Activated naive CD8-positive, alpha-beta T cell treated with anti-CD3 and anti-CD28 coated beads for 36 hours (primary cell): ENCODE measurements around the gene PTDSS2. TPM values are rescaled to one million over a fixed set of nuclear protein-coding genes. Genes with fewer than 3 reads are reported as not detected.
"Not testable (repeated sequence)": the region's sequence is repeated elsewhere in the genome, so short reads cannot be mapped to it uniquely, and the experiment has no call there.

Experiments
- DNase-seq: peaks from one replicate; pipeline ENCODE4 v3.0.0; 2021
- H3K27ac Mint-ChIP-seq: one replicate; pipeline ENCODE4 v1.8.0; 2022; ENCODE audit warnings: mild to moderate bottlenecking, moderate library complexity, mixed read lengths
- H3K27me3 Mint-ChIP-seq: one replicate; pipeline ENCODE4 v1.8.0; 2022; ENCODE audit warnings: mild to moderate bottlenecking, mixed read lengths
- H3K36me3 Mint-ChIP-seq: one replicate; pipeline ENCODE4 v1.8.0; 2021; ENCODE audit warnings: mild to moderate bottlenecking, mixed read lengths
- H3K4me1 Mint-ChIP-seq: one replicate; pipeline ENCODE4 v1.8.0; 2021; ENCODE audit warnings: mixed read lengths
- H3K4me3 Mint-ChIP-seq: one replicate; pipeline ENCODE4 v1.8.0; 2022; ENCODE audit warnings: mild to moderate bottlenecking, moderate library complexity, mixed read lengths
- H3K9me3 Mint-ChIP-seq: one replicate; pipeline ENCODE4 v1.8.0; 2022; ENCODE audit warnings: mixed read lengths
- total RNA-seq, 2 experiments: library from RNA; stranded (reverse); gene quantifications; one replicate each; pipeline ENCODE4 v1.2.3, GENCODE V29; 2021

PTDSS2 gene
- total RNA-seq, 2 experiments from 2014 or later, result 17.3 to 18.2 TPM

- H3K27me3 Mint-ChIP-seq, result no peaks in the 10 kb centered on the region
- no peak overlapping the region for H3K27ac Mint-ChIP-seq
- H3K36me3 Mint-ChIP-seq, result no peaks in the 10 kb centered on the region
- no peak overlapping the region for H3K4me3 Mint-ChIP-seq
- H3K4me1 Mint-ChIP-seq, result peaks cover 19% of the 10 kb centered on the region
- no peaks in the 10 kb centered on the region for H3K9me3 Mint-ChIP-seq
- no peak for DNase-seq
These were observed 40.2 kb upstream of the PTDSS2 start for GRCh38 chr11:409600-410483.

GRCh38 chr11:410711-411110, 39.4 kb upstream of the PTDSS2 start:
- H3K27ac Mint-ChIP-seq, H3K9me3 Mint-ChIP-seq, H3K4me3 Mint-ChIP-seq, H3K36me3 Mint-ChIP-seq, H3K27me3 Mint-ChIP-seq, DNase-seq: not testable (repeated sequence)
- peaks cover 23% of the 10 kb centered on the region for H3K4me1 Mint-ChIP-seq

- not testable (repeated sequence) for H3K27ac Mint-ChIP-seq
These were observed 38.6 kb upstream of the PTDSS2 start for GRCh38 chr11:411520-411919.

GRCh38 chr11:412641-413119, 37.4 kb upstream of the PTDSS2 start:
- no peak for DNase-seq
- Mint-ChIP-seq H3K4me1 (peaks cover 27% of the 10 kb centered on the region), H3K27me3 (no peaks in the 10 kb centered on the region), H3K4me3 (no peak overlapping the region), H3K27ac (no peak overlapping the region), H3K9me3 (no peaks in the 10 kb centered on the region), H3K36me3 (no peaks in the 10 kb centered on the region)

More at GRCh38 chr11:411520-411919, 38.6 kb upstream of the PTDSS2 start:
- H3K4me1 Mint-ChIP-seq, result peaks cover 28% of the 10 kb centered on the region
- H3K4me3 Mint-ChIP-seq, H3K36me3 Mint-ChIP-seq, H3K27me3 Mint-ChIP-seq, DNase-seq, H3K9me3 Mint-ChIP-seq: not testable (repeated sequence)

GRCh38 chr11:413120-414081, 36.7 kb upstream of the PTDSS2 start:
- H3K9me3 Mint-ChIP-seq, result no peaks in the 10 kb centered on the region
- peaks cover 25% of the 10 kb centered on the region for H3K4me1 Mint-ChIP-seq
- no peak for DNase-seq
- no peaks in the 10 kb centered on the region for H3K36me3 Mint-ChIP-seq
- H3K27ac Mint-ChIP-seq, result no peak overlapping the region
- H3K27me3 Mint-ChIP-seq, result no peaks in the 10 kb centered on the region
- peak overlapping the region; percentile 11 for H3K4me3 Mint-ChIP-seq

- H3K36me3 Mint-ChIP-seq, result no peaks in the 10 kb centered on the region
- no peaks in the 10 kb centered on the region for H3K27me3 Mint-ChIP-seq
- DNase-seq, result no peak
- peak overlapping the region; percentile 76 for H3K4me3 Mint-ChIP-seq
- H3K9me3 Mint-ChIP-seq, result no peaks in the 10 kb centered on the region
- peaks cover 25% of the 10 kb centered on the region for H3K4me1 Mint-ChIP-seq
- H3K27ac Mint-ChIP-seq, result peak overlapping the region; percentile 65
These were observed 35.7 kb upstream of the PTDSS2 start for GRCh38 chr11:414318-414857.

GRCh38 chr11:415640-416041, 34.4 kb upstream of the PTDSS2 start:
- Mint-ChIP-seq H3K27ac (peak overlapping the region; percentile 65), H3K4me1 (peaks cover 25% of the 10 kb centered on the region)
- no peak for DNase-seq

GRCh38 chr11:416051-416756, 33.9 kb upstream of the PTDSS2 start:
- Mint-ChIP-seq H3K4me3 (peak overlapping the region; percentile 76), H3K27me3 (no peaks in the 10 kb centered on the region), H3K4me1 (peaks cover 25% of the 10 kb centered on the region), H3K27ac (peak overlapping the region; percentile 65), H3K9me3 (no peaks in the 10 kb centered on the region), H3K36me3 (no peaks in the 10 kb centered on the region)
- DNase-seq, result no peak

More at GRCh38 chr11:415640-416041, 34.4 kb upstream of the PTDSS2 start:
- Mint-ChIP-seq H3K4me3 (peak overlapping the region; percentile 76), H3K9me3 (no peaks in the 10 kb centered on the region), H3K27me3 (no peaks in the 10 kb centered on the region), H3K36me3 (no peaks in the 10 kb centered on the region)

- DNase-seq, result peak; percentile 60
- no peaks in the 10 kb centered on the region for H3K27me3 Mint-ChIP-seq
- H3K27ac Mint-ChIP-seq, result no peak overlapping the region
- H3K36me3 Mint-ChIP-seq, result no peaks in the 10 kb centered on the region
- H3K4me3 Mint-ChIP-seq, result peak overlapping the region; percentile 76
- H3K4me1 Mint-ChIP-seq, result peaks cover 25% of the 10 kb centered on the region
- no peaks in the 10 kb centered on the region for H3K9me3 Mint-ChIP-seq
These were observed 33.1 kb upstream of the PTDSS2 start for GRCh38 chr11:416757-417621.

- H3K27me3 Mint-ChIP-seq, result no peaks in the 10 kb centered on the region
- DNase-seq, result no peak
These were observed 32.3 kb upstream of the PTDSS2 start for GRCh38 chr11:417652-418342.

GRCh38 chr11:418343-419247, 31.5 kb upstream of the PTDSS2 start:
- H3K9me3 Mint-ChIP-seq, result no peaks in the 10 kb centered on the region
- peaks cover 18% of the 10 kb centered on the region for H3K4me1 Mint-ChIP-seq
- peaks cover 4% of the 10 kb centered on the region for H3K36me3 Mint-ChIP-seq
- H3K4me3 Mint-ChIP-seq, result no peak overlapping the region
- DNase-seq, result no peak
- H3K27ac Mint-ChIP-seq, result no peak overlapping the region
- H3K27me3 Mint-ChIP-seq, result no peaks in the 10 kb centered on the region

More at GRCh38 chr11:417652-418342, 32.3 kb upstream of the PTDSS2 start:
- no peak overlapping the region for H3K27ac Mint-ChIP-seq
- H3K9me3 Mint-ChIP-seq, result no peaks in the 10 kb centered on the region
- H3K36me3 Mint-ChIP-seq, result peaks cover under 1% of the 10 kb centered on the region
- peaks cover 25% of the 10 kb centered on the region for H3K4me1 Mint-ChIP-seq
- peak overlapping the region; percentile 70 for H3K4me3 Mint-ChIP-seq

GRCh38 chr11:419248-420005, 30.7 kb upstream of the PTDSS2 start:
- Mint-ChIP-seq H3K36me3 (peaks cover 6% of the 10 kb centered on the region), H3K27ac (no peak overlapping the region), H3K4me1 (peaks cover 15% of the 10 kb centered on the region), H3K27me3 (no peaks in the 10 kb centered on the region), H3K9me3 (no peaks in the 10 kb centered on the region), H3K4me3 (no peak overlapping the region)
- no peak for DNase-seq
